Kidney (tissue), 14 donors: ENCODE results near the gene C2CD4B. TPM values are rescaled to one million over a fixed set of nuclear protein-coding genes. Genes with fewer than 3 reads are reported as not detected.

ENCODE experiments used
- DNase-seq, 5 donors: peaks; one replicate each; pipeline ENCODE4 v3.0.0-alpha.2; 2013 to 2020
- FAIRE-seq: peaks from 2 replicates; lab custom pipeline; 2012; peaks lifted over from hg19 to GRCh38; lab: Jason Lieb, UNC
- H3K27ac ChIP-seq, 2 donors: one replicate each; pipeline ENCODE4 v1.7.0; 2013; ENCODE audit warnings: low read depth in 2 of 2, low read length in 2 of 2, inconsistent platforms in 1 of 2
- H3K27me3 ChIP-seq: one replicate; pipeline ENCODE4 v1.7.1; 2013; ENCODE audit warnings: low read length, inconsistent platforms; ENCODE audit not compliant: control insufficient read depth, insufficient read depth
- H3K36me3 ChIP-seq, 3 donors: one replicate each; pipeline versions ENCODE4 v1.7.0 to v1.7.1; 2013; ENCODE audit warnings: low read length in 3 of 3, control low read depth in 1 of 3, inconsistent platforms in 1 of 3; ENCODE audit not compliant: insufficient read depth in 3 of 3, control insufficient read depth in 2 of 3
- H3K4me1 ChIP-seq, 3 donors: one replicate each; pipeline versions ENCODE4 v1.7.0 to v1.7.1; 2013; ENCODE audit warnings: low read length in 3 of 3, inconsistent platforms in 1 of 3, low read depth in 1 of 3; ENCODE audit not compliant: control insufficient read depth in 2 of 3, insufficient read depth in 2 of 3
- H3K4me3 ChIP-seq, 3 donors: one replicate each; pipeline versions ENCODE4 v1.7.0 to v1.8.1; 2013; ENCODE audit warnings: low read length in 3 of 3, control low read depth in 1 of 3, inconsistent platforms in 1 of 3
- H3K9ac ChIP-seq, 3 donors: one replicate each; pipeline versions ENCODE4 v1.7.0 to v1.7.1; 2013; ENCODE audit warnings: low read length in 3 of 3, control low read depth in 1 of 3, inconsistent platforms in 1 of 3
- H3K9me3 ChIP-seq, 3 donors: one replicate each; pipeline versions ENCODE4 v1.7.0 to v1.7.1; 2013; ENCODE audit warnings: low read length in 3 of 3, control low read depth in 1 of 3, inconsistent platforms in 1 of 3; ENCODE audit not compliant: control insufficient read depth in 2 of 3, insufficient read depth in 1 of 3
- intact Hi-C: fragments of 100-400 bp; cut with DNase I; formaldehyde crosslinking; loops from one replicate; pipeline ENCODE4 v1.11.1; 2022
- polyA plus RNA-seq: library from polyadenylated mRNA; stranded (reverse); fragments of 350-450 nt; fragmentation: Illumina TruSeq; extraction: RNeasy Lipid Tissue Mini Kit (QIAGEN cat#74804); gene quantifications from one replicate; pipeline ENCODE4 v1.2.3, GENCODE V29; 2014; ENCODE audit warnings: low read depth, low replicate concordance; ENCODE audit not compliant: insufficient read depth
- total RNA-seq: library from RNA; stranded (reverse); fragmentation: NEBNext Ultra II Directional; extraction: Animal tissue kit (Norgen Biotek cat#: 25700); gene quantifications from one replicate; pipeline ENCODE4 v1.2.1, GENCODE V29; 2021
- TF ChIP-seq, protein P1 (sequence below): IDR thresholded peaks from 3 replicates; pipeline ENCODE4 v1.5.1; 2012; ENCODE audit warnings: mild to moderate bottlenecking, moderate library complexity, borderline replicate concordance; ENCODE audit not compliant: insufficient read depth; ENCODE audit errors: extremely low read depth
- donor health status: control.
- donor health status: control.
- donor health status: control.
- donor health status: control.
- donor health status: control.
- donor health status: DM: yes; HTN: yes; CAD: no.
- donor health status: Normal renal cell carcinoma (clear cell type).

C2CD4B gene
- total and polyA plus RNA-seq, 2 donors from 2014 or later: 0.26 to 4.2 TPM

DNA sequence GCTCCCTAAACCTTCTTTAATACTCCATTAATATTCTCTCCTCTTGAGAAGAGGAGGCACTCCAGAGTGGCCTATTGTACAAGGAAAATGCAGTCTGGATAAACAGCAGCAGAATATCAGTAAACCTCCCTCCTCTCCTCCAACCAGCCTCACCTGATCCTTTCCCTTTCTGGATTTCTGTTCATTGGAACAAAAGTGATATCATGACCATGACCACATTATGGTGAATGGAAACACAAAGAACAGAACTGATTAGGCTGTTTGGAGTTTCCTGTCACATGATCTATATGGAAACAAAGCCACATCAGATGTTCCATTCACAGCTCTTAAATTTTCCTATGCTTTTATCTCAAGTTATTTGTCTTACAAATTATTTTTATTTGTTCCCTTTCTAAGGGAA is 14.6 kb downstream of the C2CD4B start:
- Histone ChIP-seq H3K4me3 (no peak overlapping the region), H3K9ac (no peak overlapping the region), H3K27me3 (no peaks in the 10 kb centered on the region), H3K36me3 (no peaks in the 10 kb centered on the region), H3K4me1 (no peaks in the 10 kb centered on the region), H3K9me3 (no peaks in the 10 kb centered on the region), H3K27ac (no peak overlapping the region)
- no peak for FAIRE-seq
- DNase-seq: no peak
- intact Hi-C loops: loop anchor here (5.0 kb wide), 1 partner anchor 58 kb away; no protein-coding TSS in a partner anchor
- TF ChIP-seq, protein P1, sequence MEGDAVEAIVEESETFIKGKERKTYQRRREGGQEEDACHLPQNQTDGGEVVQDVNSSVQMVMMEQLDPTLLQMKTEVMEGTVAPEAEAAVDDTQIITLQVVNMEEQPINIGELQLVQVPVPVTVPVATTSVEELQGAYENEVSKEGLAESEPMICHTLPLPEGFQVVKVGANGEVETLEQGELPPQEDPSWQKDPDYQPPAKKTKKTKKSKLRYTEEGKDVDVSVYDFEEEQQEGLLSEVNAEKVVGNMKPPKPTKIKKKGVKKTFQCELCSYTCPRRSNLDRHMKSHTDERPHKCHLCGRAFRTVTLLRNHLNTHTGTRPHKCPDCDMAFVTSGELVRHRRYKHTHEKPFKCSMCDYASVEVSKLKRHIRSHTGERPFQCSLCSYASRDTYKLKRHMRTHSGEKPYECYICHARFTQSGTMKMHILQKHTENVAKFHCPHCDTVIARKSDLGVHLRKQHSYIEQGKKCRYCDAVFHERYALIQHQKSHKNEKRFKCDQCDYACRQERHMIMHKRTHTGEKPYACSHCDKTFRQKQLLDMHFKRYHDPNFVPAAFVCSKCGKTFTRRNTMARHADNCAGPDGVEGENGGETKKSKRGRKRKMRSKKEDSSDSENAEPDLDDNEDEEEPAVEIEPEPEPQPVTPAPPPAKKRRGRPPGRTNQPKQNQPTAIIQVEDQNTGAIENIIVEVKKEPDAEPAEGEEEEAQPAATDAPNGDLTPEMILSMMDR: no peak

DNA sequence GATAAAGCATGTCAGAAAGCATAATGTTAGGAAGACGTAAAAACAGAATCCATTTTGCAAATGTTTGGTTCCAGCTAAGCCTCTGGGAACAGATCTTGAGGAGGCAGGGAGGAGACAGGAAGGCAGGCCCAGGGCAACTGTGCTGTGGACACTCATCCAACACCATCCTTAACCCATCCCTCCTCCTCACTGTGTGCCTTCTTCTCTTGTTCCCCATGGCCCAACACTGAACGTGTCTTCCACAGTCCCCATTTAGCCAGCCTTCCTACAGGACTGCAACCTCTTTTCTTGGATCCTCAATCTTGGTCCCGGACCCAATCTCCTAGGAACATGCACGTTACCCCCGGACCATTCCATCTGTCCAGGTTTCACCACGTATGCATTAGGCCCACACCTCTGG is 15.4 kb downstream of the C2CD4B start:
- FAIRE-seq: no peak
- Histone ChIP-seq H3K4me3 (no peak overlapping the region), H3K27ac (no peak overlapping the region), H3K9me3 (no peaks in the 10 kb centered on the region), H3K27me3 (no peaks in the 10 kb centered on the region), H3K36me3 (no peaks in the 10 kb centered on the region), H3K9ac (no peak overlapping the region), H3K4me1 (no peaks in the 10 kb centered on the region)
- no peak for DNase-seq
- TF ChIP-seq, protein P1: no peak
- intact Hi-C loops: loop anchor here (5.0 kb wide), 1 partner anchor 57 kb away; no protein-coding TSS in a partner anchor

DNA sequence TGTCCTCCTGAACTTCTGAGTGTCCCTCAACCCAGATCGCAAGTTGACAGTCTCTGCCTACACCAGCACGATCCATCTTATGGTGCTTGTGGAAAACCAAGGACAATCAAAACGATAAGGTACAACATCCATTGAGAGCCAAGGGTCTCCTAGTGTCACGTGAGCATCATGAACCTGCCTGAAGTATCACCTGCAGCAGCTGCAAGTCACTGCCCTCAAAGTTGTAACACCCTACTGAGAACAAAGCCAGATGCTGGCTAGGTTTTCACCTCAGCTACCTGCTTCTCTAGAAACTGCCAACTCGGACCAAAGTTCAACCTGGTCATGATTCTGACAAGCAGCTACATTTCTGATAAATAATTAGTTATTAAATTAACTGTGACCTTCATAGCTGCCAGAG is 17.5 kb downstream of the C2CD4B start:
- DNase-seq: no peak
- intact Hi-C loops: no loop called here
- Histone ChIP-seq H3K27me3 (no peaks in the 10 kb centered on the region), H3K9ac (no peak overlapping the region), H3K36me3 (no peaks in the 10 kb centered on the region), H3K9me3 (no peaks in the 10 kb centered on the region), H3K27ac (no peak overlapping the region), H3K4me3 (no peak overlapping the region), H3K4me1 (no peaks in the 10 kb centered on the region)
- no peak for FAIRE-seq
- TF ChIP-seq, protein P1: no peak

DNA sequence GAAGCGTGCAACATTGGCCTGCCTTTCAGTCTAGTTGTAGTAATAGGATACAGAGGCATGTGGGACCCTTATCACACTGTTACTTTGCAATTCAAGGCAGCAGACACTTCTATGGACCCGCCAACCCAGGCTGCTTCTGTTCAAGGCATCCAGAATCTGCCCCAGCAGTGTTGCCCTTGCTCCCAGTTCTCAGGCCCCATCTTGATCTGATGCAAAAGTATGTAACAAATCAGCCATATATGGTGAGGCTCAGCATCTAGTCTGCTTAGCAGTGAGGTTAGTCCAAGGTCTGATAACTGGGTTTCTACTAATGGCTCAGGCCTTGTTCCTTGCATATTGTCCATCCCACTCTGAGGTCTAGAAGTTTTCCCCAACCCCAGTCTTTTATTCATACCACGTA is 17.9 kb downstream of the C2CD4B start:
- H3K4me1 ChIP-seq: no peaks in the 10 kb centered on the region
- intact Hi-C loops: no loop called here
- H3K27ac ChIP-seq: no peak overlapping the region
- FAIRE-seq (no peak), DNase-seq (no peak)
- no peak overlapping the region for H3K9ac ChIP-seq
- H3K36me3 ChIP-seq: no peaks in the 10 kb centered on the region
- TF ChIP-seq, protein P1: no peak
- H3K27me3 ChIP-seq: no peaks in the 10 kb centered on the region
- no peaks in the 10 kb centered on the region for H3K9me3 ChIP-seq
- H3K4me3 ChIP-seq: no peak overlapping the region
